K562 (cell line): ENCODE results near the gene DDIT3. TPM values are rescaled to one million over a fixed set of nuclear protein-coding genes. Genes with fewer than 3 reads are reported as not detected.
A peak's percentile ranks its signal among the peaks of the same experiment; 100 is the strongest.

ENCODE experiments used
- ARNT ChIP-seq, 2 experiments: fragments of 450-650 bp; IDR thresholded peaks; 2 replicates each; pipeline ENCODE4 v1.6.1; 2016; ENCODE audit warnings: mild to moderate bottlenecking in 1 of 2
- CC2D1A ChIP-seq: fragments of 450-650 bp; IDR thresholded peaks from 2 replicates; pipeline ENCODE4 v1.6.1; 2017; ENCODE audit warnings: mild to moderate bottlenecking
- E2F6 ChIP-seq, 2 experiments: IDR thresholded peaks; 2 replicates each; pipeline ENCODE4 v1.6.1; 2011; ENCODE audit warnings: borderline replicate concordance in 1 of 2, control low read depth in 1 of 2, low read depth in 1 of 2, low read length in 1 of 2, mild to moderate bottlenecking in 1 of 2, mixed read lengths in 1 of 2, moderate library complexity in 1 of 2; ENCODE audit not compliant: insufficient read depth in 1 of 2, insufficient read length in 1 of 2, poor library complexity in 1 of 2, severe bottlenecking in 1 of 2; ENCODE audit errors: extremely low read depth in 1 of 2
- ETV6 ChIP-seq, 3 experiments: fragments of 150-350 bp in 1 of 3; sonication (generic) in 1 of 3; formaldehyde crosslinking in 1 of 3; IDR thresholded peaks; 2 replicates each; pipeline versions ENCODE4 v1.6.1 to v1.8.0; 2014 to 2022; ENCODE audit warnings: borderline replicate concordance in 2 of 3, low read depth in 2 of 3, antibody characterized with exemption in 1 of 3, low read length in 1 of 3, mild to moderate bottlenecking in 1 of 3, missing genetic modification reagents in 1 of 3
- HDAC3 ChIP-seq: fragments of 450-650 bp; IDR thresholded peaks from 2 replicates; pipeline ENCODE4 v1.6.1; 2018; ENCODE audit warnings: borderline replicate concordance, mild to moderate bottlenecking, moderate library complexity; ENCODE audit not compliant: partially characterized antibody
- HMGXB4 ChIP-seq: sonication (generic); formaldehyde crosslinking; IDR thresholded peaks from 2 replicates; pipeline ENCODE4 v1.8.1; 2023; ENCODE audit warnings: mild to moderate bottlenecking, missing genetic modification reagents
- KLF1 ChIP-seq: fragments of 450-650 bp; IDR thresholded peaks from 2 replicates; pipeline ENCODE4 v1.6.1; 2016; ENCODE audit warnings: missing genetic modification characterization, missing compliant biosample characterization
- MCM2 ChIP-seq: fragments of 450-650 bp; IDR thresholded peaks from 2 replicates; pipeline ENCODE4 v1.6.1; 2017; ENCODE audit warnings: low read depth, mild to moderate bottlenecking
- MECOM ChIP-seq: fragments of 250-450 bp; sonication (Bioruptor Pico); IDR thresholded peaks from 2 replicates; pipeline ENCODE4 v1.8.0; 2022; ENCODE audit warnings: inconsistent platforms
- NR4A1 ChIP-seq, 2 experiments: fragments of 250-450 bp in 1 of 2; fragments of 450-650 bp in 1 of 2; sonication (Bioruptor Pico) in 1 of 2; IDR thresholded peaks; 2 replicates each; pipeline versions ENCODE4 v1.4.0 to v1.6.1; 2016 to 2020; ENCODE audit warnings: mild to moderate bottlenecking in 2 of 2, missing compliant biosample characterization in 1 of 2, missing genetic modification characterization in 1 of 2, moderate library complexity in 1 of 2
- RB1 ChIP-seq: fragments of 450-650 bp; IDR thresholded peaks from 2 replicates; pipeline ENCODE4 v1.6.1; 2017; ENCODE audit warnings: low read depth, mild to moderate bottlenecking
- STAT5A ChIP-seq: IDR thresholded peaks from 2 replicates; pipeline ENCODE4 v1.6.1; 2012; ENCODE audit warnings: low read length, inconsistent platforms, borderline replicate concordance
- TCFL5 ChIP-seq: fragments of 250-450 bp; sonication (Bioruptor Pico); conservative IDR thresholded peaks from 2 replicates; pipeline ENCODE4 v1.6.1; 2021; ENCODE audit warnings: mild to moderate bottlenecking, moderate library complexity, matching md5 sums
- U2AF1 ChIP-seq: fragments of 200-400 bp; formaldehyde crosslinking; optimal IDR thresholded peaks from 2 replicates; pipeline ENCODE3; 2017; ENCODE audit warnings: mild to moderate bottlenecking, low read depth, low read length, moderate library complexity
- ZNF165 ChIP-seq: fragments of 250-450 bp; sonication (Bioruptor Pico); IDR thresholded peaks from 2 replicates; pipeline ENCODE4 v1.4.0; 2020; ENCODE audit warnings: borderline replicate concordance
- ZNF518B ChIP-seq: fragments of 250-450 bp; sonication (Bioruptor Pico); IDR thresholded peaks from 2 replicates; pipeline ENCODE4 v1.5.0; 2021; ENCODE audit warnings: mild to moderate bottlenecking, moderate library complexity
- polyA plus RNA-seq, 8 experiments: library from polyadenylated mRNA; depleted of rRNA in 4 of 8; stranded (reverse) in 5 of 8; unstranded in 3 of 8; fragments of >200 nt; fragmentation: Nextera tagmentation in 2 of 8; fragmentation: Illumina TruSeq in 1 of 8; extraction: Ambion mirVana in 2 of 8; extraction: Trizol in 1 of 8; gene quantifications; 2 replicates each; pipeline versions ENCODE4 v1.2.1 to v1.2.3, GENCODE V29; 2011 to 2014; ENCODE audit warnings: inconsistent platforms in 1 of 8, missing spikeins in 1 of 8
- total RNA-seq, 7 experiments: library from RNA; depleted of rRNA in 6 of 7; stranded (reverse); fragments of >200 nt in 6 of 7; fragmentation: Illumina TruSeq in 2 of 7; extraction: Trizol in 2 of 7; gene quantifications; 2 replicates each; pipeline versions ENCODE4 v1.2.1 to v1.2.3, GENCODE V29; 2011 to 2021; ENCODE audit warnings: low replicate concordance in 1 of 7

Gene DDIT3
- total and polyA plus RNA-seq, 9 of the 15 experiments (the other 6 are each of a cell fraction or from before 2014, with no cell fraction given), result 59.1 to 272 (median 89.9) TPM

- TF ChIP-seq HMGXB4 (CRISPR knock-in tag) (no peak), TCFL5 (CRISPR knock-in tag) (no peak), ETV6 (IDR thresholded peaks at IDR 0.05; ENCODE audit: borderline replicate concordance in 1 of 2, low read depth in 2 of 2, low read length in 1 of 2) (0 out of 4 replicates have a peak, but pooled peaks of 1 of the 2 experiments have one; percentile 32), ETV6 (CRISPR knock-in tag; IDR thresholded peaks at IDR 0.05; ENCODE audit: borderline replicate concordance) (no peak), KLF1 (tag) (no peak), RB1 (no peak), MECOM (CRISPR knock-in tag) (no peak), STAT5A (no peak), CC2D1A (peak; percentile 80; the same call in 1 of the 2 replicates), E2F6 (IDR thresholded peaks at IDR 0.05; ENCODE audit: borderline replicate concordance in 1 of 2, extremely low read depth in 1 of 2, insufficient read depth in 1 of 2, insufficient read length in 1 of 2, low read depth in 1 of 2, low read length in 1 of 2, poor library complexity in 1 of 2, severe bottlenecking in 1 of 2) (peak in 1 of 2 experiments; percentile 11), NR4A1 (CRISPR knock-in tag; IDR thresholded peaks at IDR 0.05) (no peak), NR4A1 (tag; IDR thresholded peaks at IDR 0.05) (no peak), U2AF1 (no peak), MCM2 (no peak), ZNF518B (CRISPR knock-in tag) (no peak), ZNF165 (no peak), ARNT (IDR thresholded peaks at IDR 0.05) (no peak), HDAC3 (no peak)
These were observed 42.3 kb downstream of the DDIT3 start (continued) for GRCh38 chr12:57477710-57478681.
